HepG2 (cell line): ENCODE measurements around the gene STRA6. TPM values are rescaled to one million over a fixed set of nuclear protein-coding genes. Genes with fewer than 3 reads are reported as not detected.

ENCODE experiments used
- ATAC-seq: fragments of 200-7000 bp; cut with Tn5 transposase; 3 replicates; pipeline ENCODE4 v1.9.1; 2020; ENCODE audit warnings: mild to moderate bottlenecking, moderate library complexity
- Bru-seq: library from RNA; stranded (reverse); fragments of 400-500 nt; gene quantifications from one replicate; lab custom pipeline; 2021; lab: Mats Ljungman, UMichigan
- BruChase-seq, 2 experiments: library from RNA; stranded (reverse); fragments of 400-500 nt; gene quantifications; one replicate each; lab custom pipeline; 2021; lab: Mats Ljungman, UMichigan
- BruUV-seq: library from RNA; stranded (reverse); fragments of 400-500 nt; replicated peaks from 2 replicates; lab custom pipeline; 2021; lab: Mats Ljungman, UMichigan
- CTCF ChIA-PET: fragments of 300-600 bp; formaldehyde crosslinking; extraction: SDS; loops from one replicate; lab custom pipeline; 2021; ENCODE audit warnings: low total read pairs, inconsistent platforms, low intra/inter-chr PET ratio; lab: Yijun Ruan, JAX
- POLR2A ChIA-PET: fragments of 350-600 bp; sonication (Branson Sonifier 250); formaldehyde crosslinking; loops from one replicate; lab custom pipeline; 2020; ENCODE audit warnings: antibody characterized with exemption, inconsistent platforms; lab: Yijun Ruan, JAX
- DNase-seq: peaks from one replicate; pipeline ENCODE4 v3.0.0-alpha.2; 2015; ENCODE audit warnings: low spot score
- FAIRE-seq: peaks from 3 replicates; lab custom pipeline; 2011; peaks lifted over from hg19 to GRCh38; lab: Jason Lieb, UNC
- H2AFZ ChIP-seq: one replicate; pipeline ENCODE4 v1.6.1; 2011; ENCODE audit warnings: low read length, inconsistent platforms
- H3K27ac ChIP-seq: fragments of 300-600 bp; 3 replicates; pipeline ENCODE4 v1.8.0; 2011; ENCODE audit warnings: mixed run types, mild to moderate bottlenecking, mixed read lengths, low read length, inconsistent platforms; ENCODE audit not compliant: insufficient read depth; ENCODE audit errors: extremely low read length
- H3K27me3 ChIP-seq, 2 experiments: fragments of 200-600 bp in 1 of 2; 2 replicates in 1 of 2; 3 replicates in 1 of 2; pipeline versions ENCODE4 v1.6.0 to v1.8.0; 2011; ENCODE audit warnings: low read length in 2 of 2, mild to moderate bottlenecking in 2 of 2, moderate library complexity in 2 of 2, inconsistent platforms in 1 of 2; ENCODE audit not compliant: insufficient read depth in 2 of 2, control insufficient read depth in 1 of 2
- H3K36me3 ChIP-seq, 2 experiments: fragments of 200-600 bp in 1 of 2; replicated peaks in 1 of 2; 2 replicates in 1 of 2; 3 replicates in 1 of 2; pipeline versions ENCODE4 v1.5.1 to v1.8.0; 2011; ENCODE audit warnings: low read length in 2 of 2, inconsistent platforms in 1 of 2; ENCODE audit not compliant: insufficient read depth in 2 of 2, control insufficient read depth in 1 of 2
- H3K4me1 ChIP-seq: 2 replicates; pipeline ENCODE4 v1.5.1; 2012; ENCODE audit warnings: low read length, inconsistent platforms; ENCODE audit not compliant: insufficient read depth
- H3K4me2 ChIP-seq: 2 replicates; pipeline ENCODE4 v1.6.0; 2011; ENCODE audit warnings: low read depth, low read length, inconsistent platforms
- H3K4me3 ChIP-seq, 3 experiments: fragments of 200-600 bp in 1 of 3; sonication (generic), shearing (Covaris generic) in 1 of 3; replicated peaks in 1 of 3; 2 replicates each; pipeline ENCODE4 v1.5.1; 2011 to 2016; ENCODE audit warnings: low read length in 3 of 3, inconsistent platforms in 2 of 3, low read depth in 2 of 3, mild to moderate bottlenecking in 2 of 3, control low read depth in 1 of 3, mixed read lengths in 1 of 3; ENCODE audit not compliant: insufficient read depth in 1 of 3
- H3K79me2 ChIP-seq: one replicate; pipeline ENCODE4 v1.6.1; 2011; ENCODE audit warnings: low read length, inconsistent platforms; ENCODE audit not compliant: insufficient read depth
- H3K9ac ChIP-seq: 2 replicates; pipeline ENCODE4 v1.6.0; 2011; ENCODE audit warnings: mild to moderate bottlenecking, low read depth, low read length, inconsistent platforms; ENCODE audit not compliant: insufficient read depth
- H3K9me3 ChIP-seq: 2 replicates; pipeline ENCODE4 v1.5.1; 2012; ENCODE audit warnings: mild to moderate bottlenecking, low read length
- H4K20me1 ChIP-seq: 2 replicates; pipeline ENCODE4 v1.6.0; 2011; ENCODE audit warnings: inconsistent platforms, mild to moderate bottlenecking, low read length, moderate library complexity; ENCODE audit not compliant: insufficient read depth
- CTCF ChIP-seq: sonication (generic); formaldehyde crosslinking; IDR thresholded peaks from 2 replicates; pipeline ENCODE4 v1.5.0; 2020; ENCODE audit warnings: mild to moderate bottlenecking, missing genetic modification reagents, moderate library complexity
- KDM3A ChIP-seq: IDR thresholded peaks from 2 replicates; pipeline ENCODE4 v1.6.1; 2018; ENCODE audit warnings: low read depth, missing compliant biosample characterization
- ZNF281 ChIP-seq: sonication (generic); formaldehyde crosslinking; IDR thresholded peaks from 2 replicates; pipeline ENCODE4 v1.4.0; 2020; ENCODE audit warnings: missing genetic modification reagents, borderline replicate concordance
- WGBS: methylation state at CpG from one replicate; pipeline ENCODE4 v1.1.6; 2017; ENCODE audit warnings: low lambda C conversion rate; 5-methylcytosine and 5-hydroxymethylcytosine counted together
- in situ Hi-C: cut with HindIII; loops from 2 replicates; pipeline ENCODE4 v1.10.0; 2017; ENCODE audit warnings: low pct_unique_long_range_greater_than_20kb; ENCODE audit not compliant: extremely low pct_ligation_motif_present
- intact Hi-C: fragments of 100-400 bp; cut with micrococcal nuclease; formaldehyde crosslinking; loops from one replicate; pipeline ENCODE4 v1.10.0; 2022; ENCODE audit not compliant: unreplicated experiment
- long read RNA-seq, 2 experiments: library from RNA in 1 of 2; library from polyadenylated mRNA in 1 of 2; stranded (forward) in 1 of 2; unstranded in 1 of 2; transcript quantifications; one replicate each; pipeline ENCODE4 v2.0.0, GENCODE V29; 2019 to 2022
- polyA minus RNA-seq, 3 experiments: library from RNA; depleted of rRNA, polyadenylated mRNA; stranded (reverse); fragments of >200 nt; gene quantifications; 2 replicates each; pipeline ENCODE4 v1.2.3, GENCODE V29; 2011; ENCODE audit warnings: low replicate concordance in 1 of 3
- polyA plus RNA-seq, 8 experiments: library from polyadenylated mRNA; depleted of rRNA in 3 of 8; stranded (reverse) in 7 of 8; unstranded in 1 of 8; fragments of >200 nt; fragmentation: Illumina TruSeq in 4 of 8; extraction: Trizol in 4 of 8; gene quantifications; 2 replicates each; pipeline versions ENCODE4 v1.2.1 to v1.2.3, GENCODE V29; 2011 to 2016; ENCODE audit warnings: low read depth in 4 of 8, missing spikeins in 1 of 8, mixed read lengths in 1 of 8; ENCODE audit not compliant: insufficient read depth in 1 of 8
- total RNA-seq, 5 experiments: library from RNA; depleted of rRNA; stranded (reverse); fragments of >200 nt; fragmentation: Illumina TruSeq; extraction: Trizol; gene quantifications; 2 replicates each; pipeline ENCODE4 v1.2.3, GENCODE V29; 2016; ENCODE audit warnings: low read depth in 1 of 5

Gene STRA6
- total RNA-seq (2016; rRNA removed; fragmentation: Illumina TruSeq; extraction: Trizol) (0.81 and 2.1 TPM in 2 replicates), polyA plus RNA-seq (2011; rRNA removed) (1.6 TPM in 2 replicates), polyA minus RNA-seq (2011; rRNA and poly(A)+ RNA removed; ENCODE audit: low replicate concordance) (2.4 and 2.8 TPM in 2 replicates), Bru-seq, nascent RNA (percentile 38 among the genes with signal in this experiment), BruChase-seq, experiment 1, labeled RNA remaining after a 6-hour chase (percentile 34 among the genes with signal in this experiment), BruChase-seq, experiment 2, labeled RNA remaining after a 2-hour chase (percentile 39 among the genes with signal in this experiment)
- 0.81 and 1.1 TPM in 2 replicates for total RNA-seq (2016; cell fraction: cytosol; rRNA removed; fragmentation: Illumina TruSeq; extraction: Trizol; ENCODE audit: low read depth)
- 0.77 and 3.1 TPM in 2 replicates for total RNA-seq (2016; cell fraction: insoluble cytoplasmic fraction; rRNA removed; fragmentation: Illumina TruSeq; extraction: Trizol)
- 0.83 and 1.1 TPM in 2 replicates for total RNA-seq (2016; cell fraction: membrane; rRNA removed; fragmentation: Illumina TruSeq; extraction: Trizol)
- 2.8 and 4.4 TPM in 2 replicates for total RNA-seq (2016; cell fraction: nucleus; rRNA removed; fragmentation: Illumina TruSeq; extraction: Trizol)
- polyA plus RNA-seq (2011; cell fraction: cytosol; rRNA removed): 0.79 and 1.0 TPM in 2 replicates
- 5.5 and 10.9 TPM in 2 replicates for polyA plus RNA-seq (2011; cell fraction: nucleus; rRNA removed)
- 0.88 and 1.1 TPM in 2 replicates for polyA plus RNA-seq (2012)
- 0.44 and 0.51 TPM in 2 replicates for polyA plus RNA-seq (2016; cell fraction: cytosol; fragmentation: Illumina TruSeq; extraction: Trizol; ENCODE audit: low read depth)
- polyA plus RNA-seq (2016; cell fraction: insoluble cytoplasmic fraction; fragmentation: Illumina TruSeq; extraction: Trizol; ENCODE audit: low read depth): 0.60 and 2.1 TPM in 2 replicates
- 0.18 and 0.78 TPM in 2 replicates for polyA plus RNA-seq (2016; cell fraction: membrane; fragmentation: Illumina TruSeq; extraction: Trizol; ENCODE audit: low read depth)
- polyA plus RNA-seq (2016; cell fraction: nucleus; fragmentation: Illumina TruSeq; extraction: Trizol; ENCODE audit: insufficient read depth, low read depth): 6.0 and 6.9 TPM in 2 replicates
- polyA minus RNA-seq (2011; cell fraction: cytosol; rRNA and poly(A)+ RNA removed): 0.59 and 1.4 TPM in 2 replicates
- polyA minus RNA-seq (2011; cell fraction: nucleus; rRNA and poly(A)+ RNA removed): 2.2 and 4.2 TPM in 2 replicates
- long read RNA-seq, experiment 1, partial matches to known transcripts: 1 of 3 reads
- long read RNA-seq, experiment 1, other reads (novel, unspliced or antisense): 2 of 3 reads
- long read RNA-seq, experiment 2, partial matches to known transcripts: 2 of 7 reads
- long read RNA-seq, experiment 2, other reads (novel, unspliced or antisense): 2 of 7 reads

GRCh38 chr15:74202452-74203401, at the start of gene STRA6:
Gene STRA6, minus strand, starts transcription at chr15:74202787. Its CDS starts 520 bp downstream, at chr15:74202267.
- H3K9ac ChIP-seq: no peak within 1 kb of the TSS
- TF ChIP-seq ZNF281 (CRISPR knock-in tag) (peak; percentile 39; the same call in 1 of the 2 replicates), CTCF (CRISPR knock-in tag) (peak; percentile 39), KDM3A (no peak)
- no peaks in the 10 kb centered on the region for H3K36me3 ChIP-seq
- intact Hi-C loops (no loop called here), in situ Hi-C loops (no loop called here)
- peak; percentile 45 for DNase-seq
- 0 out of 2 replicates have a peak, but pooled peaks cover 5% of the 10 kb centered on the region for H4K20me1 ChIP-seq
- no peaks in the 10 kb centered on the region for H3K9me3 ChIP-seq
- H3K79me2 ChIP-seq: no peaks in the 10 kb centered on the region
- no peak within 1 kb of the TSS for H2AFZ ChIP-seq
- CTCF ChIA-PET: no interaction called here
- 0 out of 2 replicates have a peak, but pooled peaks cover 30% of the 10 kb centered on the region for H3K4me1 ChIP-seq
- ATAC-seq: peak; percentile 82
- BruUV-seq: no TSS peak
- 22% methylated on average over 10 of the region's 26 CpGs for WGBS
- H3K27me3 ChIP-seq: peaks cover 7 to 31% of the 10 kb centered on the region in 2 experiments
- no peak within 1 kb of the TSS for H3K27ac ChIP-seq
- H3K4me2 ChIP-seq: peak within 1 kb of the TSS; percentile 44
- no peak for FAIRE-seq
- peak within 1 kb of the TSS in 2 of 3 experiments; percentile 9 to 32; a peak in 1 of 6 replicates for H3K4me3 ChIP-seq
- POLR2A ChIA-PET: no interaction called here
